Activated CD8-positive, alpha-beta memory T cell treated with anti-CD3 and anti-CD28 coated beads, Interleukin-2, amount 10 ng/mL, durations not matched to agents 7 days and 5 days (primary cell): ENCODE measurements around the gene MRPL49. TPM values are rescaled to one million over a fixed set of nuclear protein-coding genes. Genes with fewer than 3 reads are reported as not detected.
A peak's percentile ranks its signal among the peaks of the same experiment; 100 is the strongest.

Experiments used
- ATAC-seq: fragments of 150-1000 bp; cut with Tn5 transposase; one replicate; pipeline ENCODE4 v1.10.0; 2021; ENCODE audit warnings: moderate library complexity
- CTCF ChIA-PET: fragments of 350-600 bp; sonication (Branson Sonifier 250); formaldehyde crosslinking; loops from one replicate; lab custom pipeline; 2021; ENCODE audit warnings: antibody characterized with exemption; lab: Charles Lee
- DNase-seq: peaks from one replicate; pipeline ENCODE4 v3.0.0-alpha.2; 2020
- H3K27ac Mint-ChIP-seq: one replicate; pipeline ENCODE4 v1.8.0; 2021; ENCODE audit warnings: mild to moderate bottlenecking, mixed read lengths
- H3K27me3 Mint-ChIP-seq: one replicate; pipeline ENCODE4 v1.8.0; 2021; ENCODE audit warnings: mixed read lengths
- H3K36me3 Mint-ChIP-seq: one replicate; pipeline ENCODE4 v1.8.0; 2021; ENCODE audit warnings: mild to moderate bottlenecking, mixed read lengths
- H3K4me1 Mint-ChIP-seq: one replicate; pipeline ENCODE4 v1.8.0; 2021; ENCODE audit warnings: mixed read lengths
- H3K4me3 Mint-ChIP-seq: one replicate; pipeline ENCODE4 v1.8.0; 2021; ENCODE audit warnings: mild to moderate bottlenecking, moderate library complexity, mixed read lengths
- H3K9me3 Mint-ChIP-seq: one replicate; pipeline ENCODE4 v1.8.0; 2022; ENCODE audit warnings: low read depth, mixed read lengths
- total RNA-seq, 2 experiments: library from RNA; stranded (reverse); gene quantifications; one replicate each; pipeline ENCODE4 v1.2.3, GENCODE V29; 2021

The MRPL49 gene
- 10 to 100 TPM; 42.0 to 61.7 TPM for total RNA-seq

DNA sequence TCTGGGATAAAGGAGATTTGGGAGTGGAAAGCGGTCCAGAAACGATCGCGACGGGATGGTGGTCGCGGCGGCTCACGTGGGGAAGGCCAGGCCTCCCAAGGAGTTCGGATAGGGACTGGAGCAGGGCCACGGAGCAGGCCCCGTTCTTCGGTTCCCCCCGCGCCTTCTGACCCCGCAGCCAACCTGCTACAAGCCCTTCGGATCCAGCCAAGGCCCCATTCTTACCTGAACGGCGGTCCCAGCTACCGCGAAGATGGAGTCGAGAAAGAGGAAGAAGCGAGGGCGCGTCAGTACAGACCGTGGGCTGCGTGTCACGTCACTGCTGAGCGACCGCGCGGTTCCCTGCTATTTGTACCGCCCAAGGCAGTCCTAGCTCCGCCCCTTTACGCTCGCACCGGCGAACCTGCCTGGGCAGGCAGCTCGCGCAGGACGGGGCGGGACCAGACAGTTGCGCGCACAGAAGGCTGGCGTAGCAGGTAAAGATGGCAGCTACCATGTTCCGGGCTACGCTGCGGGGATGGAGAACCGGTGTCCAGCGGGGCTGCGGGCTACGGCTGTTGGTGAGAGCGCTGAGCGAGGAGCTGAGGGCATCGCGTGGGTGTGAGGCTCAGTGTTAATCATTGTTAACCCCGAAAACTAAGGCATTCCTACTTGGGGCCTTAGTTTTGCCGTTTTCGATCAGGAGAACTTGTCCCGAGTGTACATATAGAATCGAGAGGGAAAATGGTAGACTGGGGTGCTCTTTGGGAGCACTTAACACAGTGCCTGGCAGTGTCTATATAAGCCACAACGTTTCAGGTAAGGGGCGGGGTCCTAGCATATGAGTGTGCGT is at the start of gene MRPL49, which contains the start of gene FAU:
TSS of gene MRPL49 (plus strand) at position 457 of the 832 bp plus-strand sequence. CDS start at position 483, 26 bp downstream.
TSS of gene FAU (minus strand) at position 270 of the 832 bp plus-strand sequence. CDS start 321 bp downstream, outside the sequence.
- CTCF ChIA-PET: interaction anchor here (0.7 to 5.6 kb wide), 21 partner anchors 10 to 312 kb away, joined by 3 to 59 read pairs (median 3); partner anchors contain the start of genes ARL2, CAPN1, CDC42BPG and DPF2
- H3K4me1 Mint-ChIP-seq: peaks cover 52% of the 10 kb centered on the region

DNA sequence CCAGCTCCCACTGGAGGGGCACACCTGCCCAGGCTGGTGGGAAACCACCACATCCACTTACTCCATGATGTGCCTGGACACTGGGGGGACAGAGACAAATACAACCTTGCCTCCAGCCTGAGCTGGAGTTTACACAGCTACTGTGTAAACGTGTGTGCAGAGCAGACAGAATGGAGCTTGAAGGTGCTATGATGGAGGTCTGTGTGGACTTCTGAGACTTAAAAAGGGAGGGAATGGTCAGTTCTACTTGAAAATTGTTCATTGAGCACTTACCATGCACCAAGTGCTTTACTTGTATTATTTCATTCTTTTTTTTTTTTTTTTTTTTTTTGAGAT is 49.5 kb upstream of the MRPL49 start:
- Mint-ChIP-seq H3K27me3 (no peaks in the 10 kb centered on the region), H3K9me3 (no peaks in the 10 kb centered on the region), H3K4me3 (no peak overlapping the region), H3K4me1 (peaks cover 13% of the 10 kb centered on the region), H3K36me3 (peaks cover 17% of the 10 kb centered on the region), H3K27ac (no peak overlapping the region)
- ATAC-seq: no peak
- no peak for DNase-seq
- CTCF ChIA-PET: interaction anchor here (0.6 to 1.6 kb wide), 3 partner anchors 8 to 23 kb away, joined by 3 read pairs; no protein-coding TSS in a partner anchor

More for the DNA sequence above, at the start of gene MRPL49, which contains the start of gene FAU:
- Mint-ChIP-seq H3K4me3 (peak within 1 kb of the TSS; percentile 96), H3K27me3 (no peaks in the 10 kb centered on the region), H3K9me3 (no peaks in the 10 kb centered on the region), H3K36me3 (peaks cover 44% of the 10 kb centered on the region), H3K27ac (peak within 1 kb of the TSS; percentile 100)
- ATAC-seq: peak; percentile 85
- peak; percentile 100 for DNase-seq

DNA sequence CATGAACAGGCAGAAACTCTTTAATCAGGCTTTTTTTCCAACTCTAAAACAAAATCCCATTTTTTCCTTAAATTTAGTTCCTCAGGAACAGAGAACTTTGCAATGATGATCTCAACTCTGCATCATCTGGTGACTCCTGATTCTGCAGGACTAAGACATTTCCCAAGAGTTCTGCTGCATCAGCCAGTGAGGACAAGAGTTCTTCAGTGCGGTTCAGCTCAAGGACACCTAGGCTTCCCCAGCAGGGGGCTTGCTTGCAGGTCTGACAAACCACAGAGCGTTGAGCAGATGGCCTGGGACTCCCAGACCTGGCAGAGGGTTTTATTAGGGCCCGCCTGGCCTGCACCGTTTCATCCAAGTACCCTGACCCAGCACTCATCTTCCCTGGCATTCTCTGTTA is 44.7 kb upstream of the MRPL49 start:
- Mint-ChIP-seq H3K36me3 (peaks cover 48% of the 10 kb centered on the region), H3K27ac (peak overlapping the region; percentile 45), H3K27me3 (no peaks in the 10 kb centered on the region), H3K4me1 (peaks cover 55% of the 10 kb centered on the region), H3K4me3 (no peak overlapping the region), H3K9me3 (no peaks in the 10 kb centered on the region)
- DNase-seq (no peak), ATAC-seq (no peak)
- CTCF ChIA-PET: interaction anchor here (1.2 to 4.6 kb wide), 2 partner anchors 28 to 64 kb away, joined by 5 to 24 read pairs; partner anchors contain the start of gene ARL2

DNA sequence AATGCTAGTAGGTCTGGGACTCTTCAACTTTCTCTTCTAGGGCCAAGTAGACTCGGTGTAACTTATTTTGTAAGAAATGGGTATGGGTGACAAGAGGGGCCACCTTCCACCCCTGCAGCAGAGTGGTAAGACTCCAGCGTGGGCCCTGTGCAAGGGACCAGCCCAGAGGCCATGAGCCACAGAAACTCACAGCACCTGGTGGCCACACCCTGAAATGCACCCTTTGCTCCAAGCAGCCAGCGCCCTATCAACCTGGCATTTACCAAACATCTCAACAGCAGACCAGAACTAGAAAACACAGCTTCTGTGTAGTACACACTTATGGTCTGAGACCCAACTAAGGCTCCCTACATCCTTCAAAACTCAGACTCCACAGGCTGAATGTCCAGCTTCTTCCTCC is 44.0 kb upstream of the MRPL49 start:
- Mint-ChIP-seq H3K4me3 (no peak overlapping the region), H3K27me3 (no peaks in the 10 kb centered on the region), H3K36me3 (peaks cover 54% of the 10 kb centered on the region), H3K27ac (peak overlapping the region; percentile 39), H3K9me3 (no peaks in the 10 kb centered on the region), H3K4me1 (peaks cover 62% of the 10 kb centered on the region)
- peak; percentile 81 for DNase-seq
- peak; percentile 87 for ATAC-seq
- CTCF ChIA-PET: interaction anchor here (0.8 to 4.6 kb wide), 5 partner anchors 12 to 64 kb away, joined by 3 to 24 read pairs (median 5); partner anchors contain the start of genes ARL2 and SNX15

DNA sequence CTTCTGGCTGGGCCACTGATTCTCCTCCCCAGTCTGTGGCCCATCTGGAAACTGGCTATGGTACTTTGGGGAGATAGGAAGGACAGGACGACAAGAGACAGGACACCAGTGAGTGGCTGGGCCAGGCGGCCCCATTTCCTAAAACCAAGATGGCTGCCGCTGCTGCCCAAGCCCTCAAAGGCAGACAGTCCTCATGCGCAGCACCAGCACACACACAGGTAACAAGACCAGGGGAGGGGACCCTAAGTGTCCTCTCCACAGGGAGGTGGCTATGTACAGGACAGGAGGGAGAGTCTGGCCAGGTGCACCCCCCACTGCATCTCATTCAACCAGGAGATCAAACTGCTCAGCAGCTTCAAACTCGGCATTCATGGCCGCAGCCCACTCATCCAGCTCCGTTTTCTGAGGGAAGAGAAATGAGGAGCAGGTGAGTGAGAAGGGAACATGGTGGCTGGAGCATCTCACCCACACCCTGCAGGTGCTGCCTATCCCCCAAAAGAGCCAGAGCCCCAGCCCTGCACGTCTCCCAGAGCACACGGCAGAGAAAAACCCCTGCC is 43.3 kb upstream of the MRPL49 start:
- no peak for ATAC-seq
- Mint-ChIP-seq H3K9me3 (no peaks in the 10 kb centered on the region), H3K4me1 (peaks cover 63% of the 10 kb centered on the region), H3K36me3 (peaks cover 58% of the 10 kb centered on the region), H3K27ac (peak overlapping the region; percentile 39), H3K4me3 (no peak overlapping the region), H3K27me3 (peaks cover under 1% of the 10 kb centered on the region)
- DNase-seq: no peak
- CTCF ChIA-PET: interaction anchor here (0.8 to 4.6 kb wide), 4 partner anchors 12 to 65 kb away, joined by 3 to 24 read pairs (median 4); partner anchors contain the start of genes ARL2 and SNX15

DNA sequence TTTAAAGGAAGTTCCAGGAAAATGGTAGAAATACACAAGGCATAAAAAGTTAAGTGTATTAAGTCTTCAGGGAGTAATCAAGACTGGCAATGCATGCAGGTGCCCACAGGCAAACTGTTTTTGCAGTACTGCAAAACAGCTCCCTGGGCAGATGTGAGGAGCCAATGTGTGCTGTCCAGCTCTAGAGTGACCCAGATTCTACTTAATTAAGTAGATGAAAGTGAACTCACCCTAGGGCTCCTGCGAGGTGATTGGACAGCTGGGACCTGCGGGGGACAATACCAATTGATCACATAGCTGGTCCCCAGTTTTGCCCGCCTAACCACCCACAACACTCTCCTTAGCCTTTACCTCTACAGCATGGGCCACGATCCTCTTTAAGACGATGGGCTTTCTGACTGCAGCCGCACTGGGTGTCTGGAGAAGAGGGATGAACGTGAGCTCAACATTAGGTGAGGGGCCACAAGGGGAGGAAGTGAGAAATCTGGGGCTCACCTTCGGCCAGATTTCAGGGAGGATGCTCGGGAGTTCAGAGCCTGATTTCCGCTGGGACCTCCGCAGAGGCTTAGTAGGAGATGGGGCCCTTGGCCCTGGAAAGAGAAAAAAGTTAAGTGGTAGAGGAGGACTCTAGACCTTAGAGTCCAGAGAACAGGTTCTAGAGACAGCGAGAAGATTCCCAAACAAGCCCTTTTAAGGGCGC is 38.8 kb upstream of the MRPL49 start:
- peak; percentile 10 for ATAC-seq
- CTCF ChIA-PET: interaction anchor here (1.0 to 4.0 kb wide), 11 partner anchors 8 to 235 kb away, joined by 3 to 25 read pairs (median 4); partner anchors contain the start of genes ARL2 and ZNHIT2
- peak; percentile 56 for DNase-seq
- peak overlapping the region; percentile 98 for H3K4me3 Mint-ChIP-seq
- H3K9me3 Mint-ChIP-seq: no peaks in the 10 kb centered on the region
- peaks cover 62% of the 10 kb centered on the region for H3K4me1 Mint-ChIP-seq
- H3K36me3 Mint-ChIP-seq: peaks cover 45% of the 10 kb centered on the region
- peaks cover 2% of the 10 kb centered on the region for H3K27me3 Mint-ChIP-seq
- peak overlapping the region; percentile 99 for H3K27ac Mint-ChIP-seq

DNA sequence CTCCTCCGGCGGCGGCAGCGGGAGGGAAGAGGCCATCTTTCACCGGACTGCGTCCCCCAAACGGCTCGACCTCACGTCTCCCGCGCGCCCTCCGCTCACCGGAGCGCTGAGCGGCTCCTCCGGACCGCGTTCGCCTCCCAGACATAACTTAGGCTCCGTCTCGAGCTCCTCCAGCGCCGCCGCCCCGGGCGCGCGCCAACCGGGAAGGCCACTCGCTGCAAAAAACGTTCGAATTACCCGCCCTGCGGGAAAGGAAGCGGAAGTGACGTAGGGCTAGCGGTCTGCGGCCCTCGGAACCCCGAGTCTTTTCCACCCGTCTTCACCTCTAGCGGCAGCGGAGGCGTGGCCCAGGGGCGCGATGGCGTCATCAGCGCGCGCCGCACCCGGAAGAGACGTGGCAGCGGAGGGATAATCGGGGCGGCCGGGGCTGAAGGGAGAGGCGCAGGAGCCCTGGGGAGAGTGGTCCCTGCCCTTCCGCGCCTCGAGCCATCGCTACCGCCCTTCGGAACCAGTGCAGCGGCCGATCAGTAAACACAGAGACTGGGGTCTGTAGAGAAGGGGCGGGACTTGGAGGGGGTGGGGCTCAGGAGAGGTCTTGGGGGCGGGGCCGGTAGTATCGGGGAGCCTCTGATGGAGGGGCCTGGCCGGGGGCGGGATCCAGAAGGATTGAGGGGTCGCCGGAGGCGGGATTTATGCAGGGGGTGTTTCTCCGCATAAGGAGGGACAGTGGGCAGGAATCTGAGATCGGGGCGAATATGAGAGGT is 38.1 kb upstream of the MRPL49 start, which contains the start of the genes CDCA5 and ZFPL1:
TSS of gene CDCA5 (minus strand) at position 207 of the 764 bp plus-strand sequence. CDS start at position 145, 62 bp downstream.
TSS of gene ZFPL1 (plus strand) at position 389 of the 764 bp plus-strand sequence. CDS start 477 bp downstream, outside the sequence.
- Mint-ChIP-seq H3K4me3 (peak within 1 kb of the TSS; percentile 98), H3K36me3 (peaks cover 41% of the 10 kb centered on the region), H3K27me3 (peaks cover 2% of the 10 kb centered on the region), H3K4me1 (peaks cover 54% of the 10 kb centered on the region), H3K9me3 (no peaks in the 10 kb centered on the region), H3K27ac (peak within 1 kb of the TSS; percentile 99)
- ATAC-seq: peak; percentile 82
- peak; percentile 97 for DNase-seq
- CTCF ChIA-PET: interaction anchor here (1.0 to 4.0 kb wide), 10 partner anchors 9 to 236 kb away, joined by 3 to 25 read pairs (median 4); partner anchors contain the start of genes ARL2 and ZNHIT2

DNA sequence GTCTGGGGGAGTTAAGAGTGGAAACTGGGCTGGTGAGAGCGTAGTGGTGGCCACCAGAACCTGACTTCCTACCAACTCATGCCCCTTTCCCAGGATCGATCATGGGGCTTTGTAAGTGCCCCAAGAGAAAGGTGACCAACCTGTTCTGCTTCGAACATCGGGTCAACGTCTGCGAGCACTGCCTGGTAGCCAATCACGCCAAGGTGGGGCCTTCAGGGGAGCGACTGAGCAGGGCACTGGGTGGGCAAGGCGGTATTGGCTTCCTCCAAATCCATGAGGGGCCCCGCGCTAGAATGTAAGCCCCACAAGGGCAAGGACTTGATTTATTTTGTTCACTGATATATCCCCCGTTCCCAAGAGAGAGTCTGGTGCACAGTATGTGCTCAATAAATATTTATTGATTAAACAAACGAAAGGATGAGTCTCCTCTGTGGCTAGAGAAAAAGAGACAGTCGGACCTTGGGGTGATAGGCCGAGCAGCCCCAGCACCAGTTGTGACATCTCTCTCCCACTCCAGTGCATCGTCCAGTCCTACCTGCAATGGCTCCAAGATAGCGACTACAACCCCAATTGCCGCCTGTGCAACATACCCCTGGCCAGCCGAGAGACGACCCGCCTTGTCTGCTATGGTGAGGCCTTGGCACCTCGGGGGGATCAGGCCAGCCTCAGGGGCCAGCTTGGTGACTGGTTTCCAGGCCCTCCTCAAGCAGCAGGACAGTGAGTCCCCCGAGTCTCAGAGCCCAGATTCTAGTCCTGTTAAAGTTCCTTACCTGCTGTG is 37.3 kb upstream of the MRPL49 start:
- peaks cover 49% of the 10 kb centered on the region for H3K4me1 Mint-ChIP-seq
- H3K36me3 Mint-ChIP-seq: peaks cover 40% of the 10 kb centered on the region
- no peaks in the 10 kb centered on the region for H3K9me3 Mint-ChIP-seq
- DNase-seq: no peak
- CTCF ChIA-PET: interaction anchor here (0.9 to 1.7 kb wide), 5 partner anchors 10 to 58 kb away, joined by 3 to 8 read pairs (median 4); partner anchors contain the start of gene SNX15
- peak; percentile 1 for ATAC-seq
- peaks cover 2% of the 10 kb centered on the region for H3K27me3 Mint-ChIP-seq
- peak overlapping the region; percentile 98 for H3K4me3 Mint-ChIP-seq
- H3K27ac Mint-ChIP-seq: peak overlapping the region; percentile 99

DNA sequence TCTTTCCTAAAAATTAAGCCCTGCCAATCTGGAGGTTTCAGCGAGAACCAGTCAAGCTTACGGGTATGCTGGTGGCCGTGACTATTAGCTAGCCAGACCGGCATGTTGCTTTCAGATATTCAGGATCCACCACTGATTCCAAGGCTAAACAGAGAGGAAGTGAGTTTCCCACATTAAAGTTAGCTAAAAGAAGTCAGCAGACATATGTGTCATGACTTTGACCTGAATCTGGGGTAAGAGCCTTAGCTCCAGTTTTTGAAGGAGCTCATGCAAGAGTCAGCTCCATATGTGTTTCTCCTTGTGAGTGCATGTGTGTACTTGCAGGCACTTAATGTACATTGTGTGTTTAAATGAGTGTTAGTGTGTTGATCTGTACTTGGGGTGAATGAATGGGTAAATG is 36.7 kb upstream of the MRPL49 start:
- peaks cover 2% of the 10 kb centered on the region for H3K27me3 Mint-ChIP-seq
- peak overlapping the region; percentile 99 for H3K27ac Mint-ChIP-seq
- ATAC-seq (no peak), DNase-seq (no peak)
- H3K9me3 Mint-ChIP-seq: no peaks in the 10 kb centered on the region
- CTCF ChIA-PET: interaction anchor here (0.9 to 1.7 kb wide), 6 partner anchors 9 to 58 kb away, joined by 3 to 8 read pairs (median 4); partner anchors contain the start of genes SNX15 and ZNHIT2
- H3K36me3 Mint-ChIP-seq: peaks cover 36% of the 10 kb centered on the region
- peak overlapping the region; percentile 98 for H3K4me3 Mint-ChIP-seq
- H3K4me1 Mint-ChIP-seq: peaks cover 44% of the 10 kb centered on the region

DNA sequence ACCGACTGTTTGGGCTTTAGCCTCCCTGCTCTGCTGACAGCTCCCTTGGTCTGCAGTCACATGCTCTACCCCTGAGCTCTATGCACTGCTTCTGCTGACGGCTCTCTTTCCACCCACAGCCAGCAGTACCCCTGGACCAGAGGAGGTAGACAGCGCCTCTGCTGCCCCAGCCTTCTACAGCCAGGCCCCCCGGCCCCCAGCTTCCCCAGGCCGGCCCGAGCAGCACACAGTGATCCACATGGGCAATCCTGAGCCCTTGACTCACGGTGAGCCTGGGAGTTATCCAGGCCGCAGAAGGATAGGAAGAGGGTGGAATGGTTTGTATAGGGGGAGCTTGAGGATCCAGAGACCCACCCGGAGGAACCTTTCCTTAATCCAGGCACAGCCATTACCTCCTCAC is 35.3 kb upstream of the MRPL49 start:
- H3K4me1 Mint-ChIP-seq: peaks cover 31% of the 10 kb centered on the region
- peaks cover 2% of the 10 kb centered on the region for H3K27me3 Mint-ChIP-seq
- no peaks in the 10 kb centered on the region for H3K9me3 Mint-ChIP-seq
- no peak for ATAC-seq
- peaks cover 27% of the 10 kb centered on the region for H3K36me3 Mint-ChIP-seq
- CTCF ChIA-PET: interaction anchor here (1.2 kb wide), 2 partner anchors 26 to 31 kb away, joined by 3 to 5 read pairs; partner anchors contain the start of genes TM7SF2 and ZNHIT2
- peak overlapping the region; percentile 34 for H3K27ac Mint-ChIP-seq
- no peak overlapping the region for H3K4me3 Mint-ChIP-seq
- DNase-seq: no peak

DNA sequence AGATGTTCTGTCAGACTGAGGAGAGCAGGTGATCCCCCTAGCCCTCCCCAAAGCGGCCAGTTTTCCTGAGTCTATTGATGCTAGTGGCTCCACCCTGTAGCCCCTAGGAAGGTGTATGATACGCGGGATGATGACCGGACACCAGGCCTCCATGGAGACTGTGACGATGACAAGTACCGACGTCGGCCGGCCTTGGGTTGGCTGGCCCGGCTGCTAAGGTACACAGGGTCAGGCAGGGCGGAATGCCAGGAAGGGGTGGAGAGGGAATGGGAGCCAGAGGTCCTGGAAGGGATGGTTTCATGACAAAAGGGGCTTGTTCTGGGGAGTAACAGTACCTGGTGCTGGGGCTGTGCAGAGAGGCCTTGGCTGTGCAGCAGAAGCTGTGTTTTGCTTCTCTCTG is 34.9 kb upstream of the MRPL49 start:
- Mint-ChIP-seq H3K4me1 (peaks cover 27% of the 10 kb centered on the region), H3K4me3 (no peak overlapping the region), H3K9me3 (no peaks in the 10 kb centered on the region), H3K36me3 (peaks cover 24% of the 10 kb centered on the region), H3K27ac (no peak overlapping the region), H3K27me3 (peaks cover 2% of the 10 kb centered on the region)
- ATAC-seq: no peak
- CTCF ChIA-PET: interaction anchor here (1.2 kb wide), 1 partner anchor 25 kb away, joined by 5 read pairs; the partner anchor contains the start of gene TM7SF2
- no peak for DNase-seq
